K562 (cell line): ENCODE results near the gene ZNF546. TPM values are rescaled to one million over a fixed set of nuclear protein-coding genes. Genes with fewer than 3 reads are reported as not detected.

Source experiments
- CSDE1 ChIP-seq, 2 experiments: fragments of 450-650 bp; IDR thresholded peaks; 2 replicates each; pipeline ENCODE4 v1.6.1; 2016; ENCODE audit warnings: mild to moderate bottlenecking in 1 of 2
- DDX20 ChIP-seq: fragments of 450-650 bp; IDR thresholded peaks from 2 replicates; pipeline ENCODE4 v1.6.1; 2016; ENCODE audit warnings: missing genetic modification characterization, low read depth, mild to moderate bottlenecking, missing compliant biosample characterization, moderate library complexity
- ELF1 ChIP-seq: fragments of 200-800 bp; sonication (Bioruptor generic); IDR thresholded peaks from 2 replicates; pipeline ENCODE4 v1.6.1; 2016; ENCODE audit warnings: missing genetic modification characterization, missing compliant biosample characterization
- HNRNPUL1 ChIP-seq: fragments of 200-400 bp; formaldehyde crosslinking; IDR thresholded peaks from 2 replicates; pipeline ENCODE4 v1.6.1; 2017; ENCODE audit warnings: low read length
- POLR2B ChIP-seq: fragments of 450-650 bp; IDR thresholded peaks from 2 replicates; pipeline ENCODE4 v1.6.1; 2018; ENCODE audit warnings: low read depth; ENCODE audit not compliant: partially characterized antibody
- TGIF2 ChIP-seq: sonication (generic); formaldehyde crosslinking; IDR thresholded peaks from 2 replicates; pipeline ENCODE4 v1.8.1; 2022; ENCODE audit warnings: mild to moderate bottlenecking, missing genetic modification reagents, moderate library complexity
- ZFX ChIP-seq: sonication (generic); formaldehyde crosslinking; IDR thresholded peaks from 2 replicates; pipeline ENCODE4 v1.8.0; 2022; ENCODE audit warnings: mild to moderate bottlenecking, missing genetic modification reagents, moderate library complexity
- polyA plus RNA-seq, 8 experiments: library from polyadenylated mRNA; depleted of rRNA in 4 of 8; stranded (reverse) in 5 of 8; unstranded in 3 of 8; fragments of >200 nt; fragmentation: Nextera tagmentation in 2 of 8; fragmentation: Illumina TruSeq in 1 of 8; extraction: Ambion mirVana in 2 of 8; extraction: Trizol in 1 of 8; gene quantifications; 2 replicates each; pipeline versions ENCODE4 v1.2.1 to v1.2.3, GENCODE V29; 2011 to 2014; ENCODE audit warnings: inconsistent platforms in 1 of 8, missing spikeins in 1 of 8
- total RNA-seq, 7 experiments: library from RNA; depleted of rRNA in 6 of 7; stranded (reverse); fragments of >200 nt in 6 of 7; fragmentation: Illumina TruSeq in 2 of 7; extraction: Trizol in 2 of 7; gene quantifications; 2 replicates each; pipeline versions ENCODE4 v1.2.1 to v1.2.3, GENCODE V29; 2011 to 2021; ENCODE audit warnings: low replicate concordance in 1 of 7
- TF ChIP-seq, protein P1 (sequence below), 2 experiments: fragments of 450-650 bp; IDR thresholded peaks; 2 replicates each; pipeline ENCODE4 v1.6.1; 2016
- TF ChIP-seq, protein P2 (sequence below): sonication (generic); formaldehyde crosslinking; IDR thresholded peaks from 2 replicates; pipeline ENCODE4 v1.4.0; 2020; ENCODE audit warnings: mild to moderate bottlenecking, missing genetic modification reagents

ZNF546 gene
- total and polyA plus RNA-seq, 9 of the 15 experiments (the other 6 are each of a cell fraction or from before 2014, with no cell fraction given), result 0.73 to 5.1 (median 2.2) TPM

DNA sequence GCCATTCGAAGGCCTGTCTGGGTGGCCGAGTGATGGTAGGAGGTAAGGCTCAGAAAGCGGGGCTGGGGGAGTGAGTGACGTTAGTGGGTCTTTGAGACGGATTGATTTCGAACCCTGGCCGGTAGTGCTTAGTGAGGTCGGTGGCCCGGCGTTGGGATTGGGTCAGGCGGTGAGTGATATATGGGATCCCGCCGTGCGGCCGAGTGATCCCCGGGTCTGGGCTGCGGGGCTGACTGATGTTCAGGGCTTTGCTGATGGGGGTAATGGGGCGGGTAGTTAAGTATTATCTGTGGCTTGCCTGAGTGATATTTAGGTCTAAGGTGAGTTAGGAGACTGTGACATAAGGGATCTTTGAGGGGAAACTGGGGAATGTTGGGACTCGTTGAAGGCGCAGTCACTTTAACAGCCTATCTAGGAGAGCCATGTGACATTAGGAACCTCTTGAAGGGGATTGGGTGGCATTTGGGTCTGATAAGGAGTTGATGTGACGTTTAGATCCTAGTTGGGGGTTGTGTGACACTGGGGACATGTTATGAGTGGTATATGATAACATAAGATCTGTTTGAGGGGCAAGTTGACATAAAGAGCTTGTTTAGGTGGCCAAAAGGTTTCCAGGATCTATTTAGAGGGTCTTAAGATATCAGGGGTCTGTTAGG, 25.4 kb upstream of the ZNF546 start (continued):
- TF ChIP-seq, protein P1, sequence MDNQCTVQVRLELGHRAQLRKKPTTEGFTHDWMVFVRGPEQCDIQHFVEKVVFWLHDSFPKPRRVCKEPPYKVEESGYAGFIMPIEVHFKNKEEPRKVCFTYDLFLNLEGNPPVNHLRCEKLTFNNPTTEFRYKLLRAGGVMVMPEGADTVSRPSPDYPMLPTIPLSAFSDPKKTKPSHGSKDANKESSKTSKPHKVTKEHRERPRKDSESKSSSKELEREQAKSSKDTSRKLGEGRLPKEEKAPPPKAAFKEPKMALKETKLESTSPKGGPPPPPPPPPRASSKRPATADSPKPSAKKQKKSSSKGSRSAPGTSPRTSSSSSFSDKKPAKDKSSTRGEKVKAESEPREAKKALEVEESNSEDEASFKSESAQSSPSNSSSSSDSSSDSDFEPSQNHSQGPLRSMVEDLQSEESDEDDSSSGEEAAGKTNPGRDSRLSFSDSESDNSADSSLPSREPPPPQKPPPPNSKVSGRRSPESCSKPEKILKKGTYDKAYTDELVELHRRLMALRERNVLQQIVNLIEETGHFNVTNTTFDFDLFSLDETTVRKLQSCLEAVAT (IDR thresholded peaks at IDR 0.05), result 0 out of 4 replicates have a peak, but pooled peaks of 1 of the 2 experiments have one; percentile 14
- TF ChIP-seq TGIF2 (CRISPR knock-in tag) (no peak), POLR2B (peak; percentile 3), HNRNPUL1 (no peak), ELF1 (tag) (no peak), ZFX (CRISPR knock-in tag) (peak; percentile 47; the same call in 1 of the 2 replicates), CSDE1 (IDR thresholded peaks at IDR 0.05) (peak in 1 of 2 experiments; percentile 76; a peak in 2 of 4 replicates), DDX20 (tag) (no peak)
- TF ChIP-seq, protein P2, sequence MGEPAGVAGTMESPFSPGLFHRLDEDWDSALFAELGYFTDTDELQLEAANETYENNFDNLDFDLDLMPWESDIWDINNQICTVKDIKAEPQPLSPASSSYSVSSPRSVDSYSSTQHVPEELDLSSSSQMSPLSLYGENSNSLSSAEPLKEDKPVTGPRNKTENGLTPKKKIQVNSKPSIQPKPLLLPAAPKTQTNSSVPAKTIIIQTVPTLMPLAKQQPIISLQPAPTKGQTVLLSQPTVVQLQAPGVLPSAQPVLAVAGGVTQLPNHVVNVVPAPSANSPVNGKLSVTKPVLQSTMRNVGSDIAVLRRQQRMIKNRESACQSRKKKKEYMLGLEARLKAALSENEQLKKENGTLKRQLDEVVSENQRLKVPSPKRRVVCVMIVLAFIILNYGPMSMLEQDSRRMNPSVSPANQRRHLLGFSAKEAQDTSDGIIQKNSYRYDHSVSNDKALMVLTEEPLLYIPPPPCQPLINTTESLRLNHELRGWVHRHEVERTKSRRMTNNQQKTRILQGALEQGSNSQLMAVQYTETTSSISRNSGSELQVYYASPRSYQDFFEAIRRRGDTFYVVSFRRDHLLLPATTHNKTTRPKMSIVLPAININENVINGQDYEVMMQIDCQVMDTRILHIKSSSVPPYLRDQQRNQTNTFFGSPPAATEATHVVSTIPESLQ (CRISPR knock-in tag), result 0 out of 2 replicates have a peak, but pooled peaks have one; percentile 27
